ENCODE measurements around the gene OSBPL2. TPM values are rescaled to one million over a fixed set of nuclear protein-coding genes. Genes with fewer than 3 reads are reported as not detected.

Gene OSBPL2
- total RNA-seq, 1 donor from 2014 or later: 28.4 TPM

DNA sequence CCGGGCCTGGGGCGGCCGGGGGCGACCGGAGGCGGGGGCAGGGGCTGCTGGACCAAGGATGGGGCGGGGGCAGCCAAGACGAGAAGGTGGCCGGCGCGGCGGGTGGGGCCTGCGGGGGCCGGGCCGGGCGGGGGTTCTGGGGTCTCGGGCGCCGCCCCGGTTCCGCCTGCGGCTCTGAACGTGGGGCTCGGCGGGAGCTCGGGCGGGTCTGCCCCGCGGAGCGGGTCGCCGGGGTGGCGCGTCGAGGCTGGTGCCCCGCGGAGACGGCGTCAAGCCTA, 64.7 kb downstream of the OSBPL2 start:
- Mint-ChIP-seq H3K27me3 (ENCODE audit: insufficient read depth, low read depth) (peaks cover 2% of the 10 kb centered on the region), H3K4me3 (peak overlapping the region; percentile 93), H3K9me3 (no peaks in the 10 kb centered on the region), H3K27ac (no peak overlapping the region), H3K4me1 (peaks cover 13% of the 10 kb centered on the region), H3K36me3 (peaks cover 9% of the 10 kb centered on the region)
- Histone ChIP-seq H3K36me3 (no peaks in the 10 kb centered on the region), H3K4me2 (peak overlapping the region; percentile 95), H3K79me2 (ENCODE audit: low read depth) (peaks cover 32% of the 10 kb centered on the region), H3K27ac (peak overlapping the region; percentile 51), H3K27me3 (no peaks in the 10 kb centered on the region), H2AFZ (replicated peaks) (no peak overlapping the region), H3K9me3 (ENCODE audit: low read depth) (no peaks in the 10 kb centered on the region), H3K4me3 (peak overlapping the region; percentile 77), H4K20me1 (ENCODE audit: low read depth) (peaks cover 28% of the 10 kb centered on the region), H3K9ac (peak overlapping the region; percentile 73), H3K4me1 (peaks cover 7% of the 10 kb centered on the region), H3F3A (ENCODE audit: low read depth) (peaks cover 25% of the 10 kb centered on the region)
- TF ChIP-seq EZH2 (IDR thresholded peaks at IDR 0.05): no peak
- no peak for TF ChIP-seq EZH2phosphoT487 (IDR thresholded peaks at IDR 0.05)
- TF ChIP-seq, protein P1, sequence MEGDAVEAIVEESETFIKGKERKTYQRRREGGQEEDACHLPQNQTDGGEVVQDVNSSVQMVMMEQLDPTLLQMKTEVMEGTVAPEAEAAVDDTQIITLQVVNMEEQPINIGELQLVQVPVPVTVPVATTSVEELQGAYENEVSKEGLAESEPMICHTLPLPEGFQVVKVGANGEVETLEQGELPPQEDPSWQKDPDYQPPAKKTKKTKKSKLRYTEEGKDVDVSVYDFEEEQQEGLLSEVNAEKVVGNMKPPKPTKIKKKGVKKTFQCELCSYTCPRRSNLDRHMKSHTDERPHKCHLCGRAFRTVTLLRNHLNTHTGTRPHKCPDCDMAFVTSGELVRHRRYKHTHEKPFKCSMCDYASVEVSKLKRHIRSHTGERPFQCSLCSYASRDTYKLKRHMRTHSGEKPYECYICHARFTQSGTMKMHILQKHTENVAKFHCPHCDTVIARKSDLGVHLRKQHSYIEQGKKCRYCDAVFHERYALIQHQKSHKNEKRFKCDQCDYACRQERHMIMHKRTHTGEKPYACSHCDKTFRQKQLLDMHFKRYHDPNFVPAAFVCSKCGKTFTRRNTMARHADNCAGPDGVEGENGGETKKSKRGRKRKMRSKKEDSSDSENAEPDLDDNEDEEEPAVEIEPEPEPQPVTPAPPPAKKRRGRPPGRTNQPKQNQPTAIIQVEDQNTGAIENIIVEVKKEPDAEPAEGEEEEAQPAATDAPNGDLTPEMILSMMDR (IDR thresholded peaks at IDR 0.05): no peak
- no peak for DNase-seq (ENCODE audit: low spot score)

DNA sequence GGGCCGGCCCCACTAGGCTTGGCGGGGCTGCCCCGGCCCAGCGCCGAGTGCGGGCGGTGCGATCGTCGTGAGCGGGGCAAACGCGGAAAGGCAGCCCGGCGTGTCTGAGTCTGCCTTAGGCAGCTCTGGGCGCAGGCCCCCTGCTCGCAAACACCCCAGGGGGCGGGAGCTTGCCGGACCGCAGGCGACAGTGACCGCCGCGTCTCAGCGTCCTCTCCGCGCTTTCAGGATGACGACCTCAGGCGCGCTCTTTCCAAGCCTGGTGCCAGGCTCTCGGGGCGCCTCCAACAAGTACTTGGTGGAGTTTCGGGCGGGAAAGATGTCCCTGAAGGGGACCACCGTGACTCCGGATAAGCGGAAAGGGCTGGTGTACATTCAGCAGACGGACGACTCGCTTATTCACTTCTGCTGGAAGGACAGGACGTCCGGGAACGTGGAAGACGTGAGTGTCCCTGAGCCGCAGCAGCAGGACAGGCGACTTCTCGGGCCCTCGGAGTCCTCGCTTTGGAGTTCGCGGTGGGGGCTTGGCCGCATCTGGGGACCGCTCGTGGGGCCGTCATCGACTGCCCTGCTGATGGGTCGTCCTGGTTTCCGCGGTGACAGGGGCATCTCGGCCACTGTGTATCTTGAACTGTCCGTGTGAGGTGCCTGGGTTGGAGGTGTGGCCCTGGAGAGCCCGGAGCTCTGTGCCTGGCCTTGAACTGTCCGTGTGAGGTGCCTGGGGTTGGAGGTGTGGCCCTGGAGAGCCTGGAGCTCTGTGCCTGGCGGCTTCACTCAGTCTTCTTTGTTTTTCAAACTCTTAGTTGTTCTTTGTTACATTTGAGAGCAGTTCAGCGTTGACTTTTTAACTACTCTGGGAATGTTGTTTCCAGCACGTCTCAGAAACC, 65.3 kb downstream of the OSBPL2 start:
- Mint-ChIP-seq H3K27ac (peak overlapping the region; percentile 92), H3K36me3 (peaks cover 9% of the 10 kb centered on the region), H3K9me3 (no peaks in the 10 kb centered on the region), H3K4me1 (peaks cover 13% of the 10 kb centered on the region), H3K27me3 (ENCODE audit: insufficient read depth, low read depth) (peaks cover 2% of the 10 kb centered on the region), H3K4me3 (peak overlapping the region; percentile 93)
- H4K20me1 ChIP-seq (ENCODE audit: low read depth): peaks cover 28% of the 10 kb centered on the region
- TF ChIP-seq, protein P1 (IDR thresholded peaks at IDR 0.05): no peak
- TF ChIP-seq EZH2 (IDR thresholded peaks at IDR 0.05) (no peak), EZH2phosphoT487 (IDR thresholded peaks at IDR 0.05) (no peak)
- no peak overlapping the region for H2AFZ ChIP-seq (replicated peaks)
- peaks cover 25% of the 10 kb centered on the region for H3F3A ChIP-seq (ENCODE audit: low read depth)
- H3K4me1 ChIP-seq: peaks cover 7% of the 10 kb centered on the region
- H3K27me3 ChIP-seq: no peaks in the 10 kb centered on the region
- peak overlapping the region; percentile 95 for H3K4me2 ChIP-seq
- peak overlapping the region; percentile 51 for H3K27ac ChIP-seq
- peak; percentile 44 for DNase-seq (ENCODE audit: low spot score)
- H3K4me3 ChIP-seq: peak overlapping the region; percentile 77
- no peaks in the 10 kb centered on the region for H3K36me3 ChIP-seq
- H3K9ac ChIP-seq: peak overlapping the region; percentile 73
- peaks cover 32% of the 10 kb centered on the region for H3K79me2 ChIP-seq (ENCODE audit: low read depth)
- H3K9me3 ChIP-seq (ENCODE audit: low read depth): no peaks in the 10 kb centered on the region

DNA sequence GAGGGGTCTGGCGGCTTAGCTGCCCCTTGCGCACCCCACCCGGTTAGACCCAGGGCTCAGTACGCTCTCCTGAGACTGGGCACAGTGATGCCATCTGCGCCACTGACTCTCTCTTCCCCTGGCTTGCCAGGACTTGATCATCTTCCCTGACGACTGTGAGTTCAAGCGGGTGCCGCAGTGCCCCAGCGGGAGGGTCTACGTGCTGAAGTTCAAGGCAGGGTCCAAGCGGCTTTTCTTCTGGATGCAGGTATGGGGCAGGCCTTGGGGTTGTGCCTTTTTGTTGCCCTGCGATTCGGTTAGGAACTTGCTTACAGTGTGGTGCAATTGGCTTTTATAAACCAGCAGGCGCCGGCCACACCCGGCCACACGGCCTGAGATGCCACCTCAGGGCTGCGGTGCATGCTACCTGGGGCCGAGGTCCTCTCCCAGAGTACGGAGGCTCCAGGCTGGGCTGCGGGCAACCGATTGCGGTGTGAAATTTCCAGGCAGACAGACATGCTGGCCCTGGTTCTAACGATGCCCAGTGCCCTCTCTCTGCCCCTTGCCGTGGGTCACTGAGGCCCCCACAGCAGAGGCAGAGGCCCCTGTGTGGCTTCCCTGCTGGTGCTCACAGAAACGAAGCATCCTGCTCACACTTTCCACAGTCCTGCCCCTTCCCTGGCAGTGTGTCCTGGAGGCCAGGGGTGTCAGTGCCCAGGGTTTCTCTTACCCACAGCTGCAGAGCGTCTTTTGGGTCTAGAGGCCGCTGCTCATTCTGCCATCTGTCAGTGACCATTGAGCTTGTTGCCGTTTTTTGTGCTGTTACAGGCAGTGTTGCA, 66.2 kb downstream of the OSBPL2 start:
- peak overlapping the region; percentile 93 for H3K4me3 Mint-ChIP-seq
- TF ChIP-seq EZH2 (IDR thresholded peaks at IDR 0.05) (no peak), EZH2phosphoT487 (IDR thresholded peaks at IDR 0.05) (no peak)
- TF ChIP-seq, protein P1 (IDR thresholded peaks at IDR 0.05): no peak
- Histone ChIP-seq H3K9ac (peak overlapping the region; percentile 73), H4K20me1 (ENCODE audit: low read depth) (peaks cover 28% of the 10 kb centered on the region), H3K9me3 (ENCODE audit: low read depth) (no peaks in the 10 kb centered on the region), H2AFZ (replicated peaks) (no peak overlapping the region), H3F3A (ENCODE audit: low read depth) (peaks cover 25% of the 10 kb centered on the region), H3K27me3 (no peaks in the 10 kb centered on the region), H3K79me2 (ENCODE audit: low read depth) (peaks cover 32% of the 10 kb centered on the region), H3K4me1 (peaks cover 7% of the 10 kb centered on the region), H3K27ac (no peak overlapping the region), H3K4me2 (peak overlapping the region; percentile 95), H3K4me3 (peak overlapping the region; percentile 77), H3K36me3 (no peaks in the 10 kb centered on the region)
- H3K36me3 Mint-ChIP-seq: peaks cover 9% of the 10 kb centered on the region
- no peaks in the 10 kb centered on the region for H3K9me3 Mint-ChIP-seq
- peaks cover 13% of the 10 kb centered on the region for H3K4me1 Mint-ChIP-seq
- peaks cover 2% of the 10 kb centered on the region for H3K27me3 Mint-ChIP-seq (ENCODE audit: insufficient read depth, low read depth)
- DNase-seq (ENCODE audit: low spot score): no peak
- H3K27ac Mint-ChIP-seq: peak overlapping the region; percentile 92

Measured in neural progenitor cell (in vitro differentiated cells).